ENCODE measurements around the gene BLVRB.
"Not testable (repeated sequence)": the region's sequence is repeated elsewhere in the genome, so short reads cannot be mapped to it uniquely, and the experiment has no call there.

The BLVRB gene

DNA sequence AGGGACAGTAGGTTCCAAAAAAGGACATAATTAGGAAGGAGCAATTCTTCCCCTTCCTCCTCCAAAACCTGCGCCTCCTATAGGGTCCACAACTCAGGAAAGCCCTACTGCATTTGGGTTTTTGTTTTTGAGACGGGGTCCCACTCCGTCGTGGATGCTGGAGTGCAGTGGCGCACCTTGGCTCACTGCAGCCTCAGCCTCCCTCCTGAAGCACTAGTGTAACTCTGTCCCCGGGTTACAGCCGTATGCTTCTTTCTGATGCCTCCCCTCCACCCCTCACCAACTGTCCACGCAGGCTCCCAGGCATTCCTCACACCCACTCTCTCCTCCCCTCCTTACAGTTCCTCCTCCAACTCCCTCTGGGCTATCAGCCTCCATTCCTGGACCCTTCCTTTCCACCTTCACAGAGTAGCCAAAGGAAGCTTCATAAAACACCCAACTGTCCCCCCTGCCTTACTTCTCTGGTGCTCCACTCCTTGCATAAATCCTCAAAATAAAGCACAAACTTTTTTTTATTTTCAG, 19.2 kb downstream of the BLVRB start:
- H3K27ac Mint-ChIP-seq: no peak overlapping the region
- no peak for ATAC-seq
- H3K4me3 Mint-ChIP-seq: no peak overlapping the region
- no peaks in the 10 kb centered on the region for H3K27me3 Mint-ChIP-seq
- no peaks in the 10 kb centered on the region for H3K9me3 Mint-ChIP-seq
- peaks cover 17% of the 10 kb centered on the region for H3K36me3 Mint-ChIP-seq
- peaks cover 20% of the 10 kb centered on the region for H3K4me1 Mint-ChIP-seq

DNA sequence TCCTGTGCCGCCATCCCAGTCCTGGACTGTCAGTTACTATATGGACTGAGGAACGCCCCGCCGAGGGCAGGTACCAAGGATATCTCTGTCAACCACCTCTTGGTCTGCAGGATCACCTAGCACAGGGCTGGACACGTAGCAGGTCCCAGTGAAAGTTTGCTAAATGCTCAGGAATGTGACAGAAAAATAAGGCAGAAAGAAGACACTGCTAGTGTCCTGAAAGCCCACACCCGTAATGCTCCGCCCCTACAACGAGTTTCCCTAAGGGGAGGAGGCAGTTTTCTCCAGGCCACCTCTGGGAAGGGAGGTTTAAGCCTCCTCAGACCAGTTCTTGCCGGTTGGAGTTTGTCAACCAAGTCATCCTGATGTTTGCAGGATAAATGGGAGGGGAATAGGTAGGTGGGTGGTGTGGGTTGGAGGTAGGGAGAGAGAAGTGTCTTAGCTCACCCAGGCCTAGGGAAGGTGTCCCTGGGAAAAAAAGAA, 19.7 kb downstream of the BLVRB start:
- H3K36me3 Mint-ChIP-seq: peaks cover 17% of the 10 kb centered on the region
- peak overlapping the region; percentile 58 for H3K4me3 Mint-ChIP-seq
- no peak for ATAC-seq
- H3K27ac Mint-ChIP-seq: no peak overlapping the region
- no peaks in the 10 kb centered on the region for H3K27me3 Mint-ChIP-seq
- peaks cover 20% of the 10 kb centered on the region for H3K4me1 Mint-ChIP-seq
- H3K9me3 Mint-ChIP-seq: no peaks in the 10 kb centered on the region

GRCh38 chr19:40444825-40445312, 20.7 kb downstream of the BLVRB start:
- Mint-ChIP-seq H3K27me3 (no peaks in the 10 kb centered on the region), H3K36me3 (peaks cover 17% of the 10 kb centered on the region), H3K4me1 (peaks cover 20% of the 10 kb centered on the region), H3K27ac (peak overlapping the region; percentile 97), H3K9me3 (no peaks in the 10 kb centered on the region), H3K4me3 (peak overlapping the region; percentile 97)
- ATAC-seq: no peak

DNA sequence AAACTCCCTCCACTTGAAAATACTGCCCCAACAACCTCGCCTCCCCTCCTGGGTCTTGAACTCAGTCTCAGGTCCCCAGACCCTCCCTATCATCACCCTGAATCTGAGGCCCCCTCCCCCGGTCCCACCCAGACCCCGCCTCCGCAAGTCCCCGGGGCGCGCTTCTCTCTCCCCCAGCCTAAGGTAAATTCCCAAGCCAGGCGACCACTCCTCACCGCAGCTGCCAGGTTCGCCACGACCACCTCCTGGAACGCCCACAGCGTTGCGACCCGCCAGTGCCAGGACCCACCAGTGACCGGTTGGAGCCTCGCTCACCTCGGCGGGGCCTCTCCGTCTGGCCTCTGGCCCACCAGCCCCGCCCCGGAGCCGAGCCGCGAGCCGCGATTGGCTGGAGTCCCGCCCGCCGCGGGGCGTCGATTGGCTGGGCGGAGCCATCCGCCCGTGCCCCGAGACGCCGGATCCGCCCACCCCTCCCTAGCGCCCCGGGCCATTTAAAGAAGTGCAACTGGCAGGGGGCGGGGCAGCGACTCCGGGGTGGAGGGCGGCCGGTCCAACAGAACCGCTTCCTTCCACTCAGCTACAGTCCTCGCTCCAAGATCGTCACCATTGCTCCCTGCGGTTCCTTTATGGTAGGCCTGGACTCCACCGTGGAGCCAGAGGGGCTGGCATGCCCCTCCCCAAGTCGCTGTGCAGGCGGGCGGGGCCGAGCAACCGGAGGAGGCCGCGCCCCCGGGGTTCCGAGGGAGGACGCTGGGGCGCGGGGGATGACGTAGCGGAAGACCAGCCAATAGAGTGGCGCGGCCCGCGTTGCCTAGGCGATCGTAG, 21.3 kb downstream of the BLVRB start, which contains the start of gene SERTAD3:
SERTAD3 (minus strand) TSS at position 336 of the 825 bp plus-strand sequence. CDS start 2,255 bp downstream, outside the sequence.
- H3K4me3 Mint-ChIP-seq: peak within 1 kb of the TSS; percentile 97
- peak; percentile 90 for ATAC-seq
- H3K36me3 Mint-ChIP-seq: peaks cover 11% of the 10 kb centered on the region
- H3K27ac Mint-ChIP-seq: peak within 1 kb of the TSS; percentile 97
- H3K4me1 Mint-ChIP-seq: peaks cover 27% of the 10 kb centered on the region
- no peaks in the 10 kb centered on the region for H3K27me3 Mint-ChIP-seq
- H3K9me3 Mint-ChIP-seq: no peaks in the 10 kb centered on the region

DNA sequence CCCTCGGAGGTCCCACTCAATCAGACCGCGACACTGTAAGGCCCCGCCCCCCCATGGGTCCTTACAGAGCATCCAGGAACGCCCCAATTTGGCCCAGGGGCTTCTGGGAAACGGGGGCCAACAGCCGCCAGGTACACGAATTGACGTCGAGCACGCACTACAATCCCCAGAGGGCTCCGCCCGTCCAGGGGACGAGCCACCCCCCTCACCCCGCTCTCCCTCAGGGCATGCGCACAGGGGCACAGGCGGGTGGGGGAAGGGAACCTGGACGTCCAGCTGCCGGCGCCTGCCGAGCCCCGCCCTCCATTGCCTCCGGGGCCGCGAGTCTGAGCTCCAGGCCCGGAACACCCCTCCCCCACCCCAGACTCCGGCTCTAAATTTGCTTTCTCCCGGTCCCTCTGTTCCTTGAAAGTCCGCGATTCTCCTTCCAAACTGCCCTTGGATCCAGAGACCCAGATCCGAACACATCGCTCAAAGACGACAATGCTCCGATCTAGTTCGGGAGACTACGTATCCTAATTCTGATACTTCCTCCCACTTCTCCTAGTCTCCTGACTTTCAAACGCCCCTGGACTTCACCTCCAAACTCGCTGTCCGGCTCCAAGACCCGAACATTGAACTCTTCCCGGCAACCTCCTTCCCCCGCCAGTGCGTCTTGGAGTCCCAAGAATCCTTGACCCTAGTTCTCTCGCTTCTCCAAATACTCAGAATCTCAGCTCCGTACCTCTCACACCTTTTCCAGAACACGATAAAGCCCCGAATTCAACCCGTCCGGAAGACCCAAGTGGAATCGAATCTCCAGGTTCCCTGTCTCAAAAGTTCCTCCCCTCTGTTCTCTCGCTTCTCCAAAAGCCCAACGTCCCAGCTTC, 22.2 kb downstream of the BLVRB start:
- H3K4me3 Mint-ChIP-seq: peak overlapping the region; percentile 97

DNA sequence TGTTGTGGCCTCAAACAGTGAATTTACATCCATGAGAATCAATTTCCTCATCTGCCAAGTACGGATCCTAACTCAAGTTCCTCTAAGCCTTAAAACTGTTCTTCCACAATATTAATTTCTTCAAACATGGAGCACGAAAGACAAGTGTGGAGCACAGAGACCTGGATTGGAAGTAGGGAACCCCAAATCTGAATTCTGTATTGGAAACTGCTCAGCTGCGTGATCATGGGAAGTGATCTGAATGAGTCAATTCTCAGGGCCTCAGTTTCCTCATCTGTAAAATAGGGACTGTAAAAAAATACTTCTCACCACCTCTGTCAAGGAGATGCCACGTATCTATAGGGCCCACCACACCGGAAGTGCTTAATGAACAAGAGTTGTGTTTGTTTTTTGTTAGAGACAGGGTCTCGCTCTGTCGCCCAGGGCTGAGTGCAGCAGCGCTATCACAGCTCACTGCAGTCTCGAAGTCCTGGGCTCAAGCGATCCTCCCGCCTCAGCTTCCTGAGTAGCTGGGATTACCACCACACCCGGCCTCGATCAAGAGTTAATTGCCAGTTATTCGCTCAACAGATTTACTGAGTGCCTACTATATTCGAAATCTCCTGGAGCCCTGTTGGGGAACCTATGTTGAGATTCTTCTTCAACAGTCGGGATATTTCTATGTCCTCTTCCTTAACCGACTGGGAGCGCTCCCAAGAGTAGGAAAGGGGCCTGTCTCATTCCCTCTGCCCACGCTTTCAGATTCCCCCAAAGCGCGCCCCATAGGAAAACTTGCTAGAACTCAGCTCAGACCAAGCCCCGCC, 23.0 kb downstream of the BLVRB start:
- H3K4me3 Mint-ChIP-seq: peak overlapping the region; percentile 97
- H3K9me3 Mint-ChIP-seq: no peaks in the 10 kb centered on the region
- no peaks in the 10 kb centered on the region for H3K27me3 Mint-ChIP-seq
- H3K27ac Mint-ChIP-seq: peak overlapping the region; percentile 97
- peaks cover 29% of the 10 kb centered on the region for H3K4me1 Mint-ChIP-seq
- peaks cover 17% of the 10 kb centered on the region for H3K36me3 Mint-ChIP-seq
- ATAC-seq: no peak

More for the DNA sequence above, 22.2 kb downstream of the BLVRB start:
- H3K4me1 Mint-ChIP-seq: peaks cover 29% of the 10 kb centered on the region
- no peaks in the 10 kb centered on the region for H3K9me3 Mint-ChIP-seq
- no peaks in the 10 kb centered on the region for H3K27me3 Mint-ChIP-seq
- peaks cover 13% of the 10 kb centered on the region for H3K36me3 Mint-ChIP-seq
- ATAC-seq: peak; percentile 88
- peak overlapping the region; percentile 97 for H3K27ac Mint-ChIP-seq

DNA sequence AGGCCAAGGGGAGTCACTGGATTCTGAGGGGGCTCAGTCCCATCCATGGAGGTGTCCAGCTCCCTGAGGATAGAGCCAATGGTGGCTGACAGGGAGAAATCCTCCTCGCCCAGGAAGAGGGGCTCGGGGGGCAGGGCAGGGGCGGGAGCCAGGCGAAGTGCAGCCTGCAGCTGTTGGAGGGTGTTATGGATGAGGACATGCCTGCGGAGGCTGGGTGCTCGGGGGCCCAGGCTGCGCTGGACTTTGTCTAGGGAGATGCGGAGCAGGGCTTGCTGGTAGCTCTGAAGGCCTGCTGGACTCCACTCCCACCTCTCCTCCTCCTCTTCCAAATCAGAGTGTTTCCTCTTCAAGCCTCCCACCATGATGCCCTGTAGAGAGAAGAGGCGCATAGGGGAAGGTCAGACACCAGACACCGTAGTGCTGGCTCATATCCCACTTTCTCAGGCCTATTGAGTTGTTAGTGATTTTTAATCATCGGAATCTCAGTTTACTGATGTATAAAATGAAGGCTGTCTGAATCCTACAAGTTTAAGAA, 23.8 kb downstream of the BLVRB start:
- Mint-ChIP-seq H3K27ac (no peak overlapping the region), H3K36me3 (peaks cover 17% of the 10 kb centered on the region), H3K27me3 (no peaks in the 10 kb centered on the region)

DNA sequence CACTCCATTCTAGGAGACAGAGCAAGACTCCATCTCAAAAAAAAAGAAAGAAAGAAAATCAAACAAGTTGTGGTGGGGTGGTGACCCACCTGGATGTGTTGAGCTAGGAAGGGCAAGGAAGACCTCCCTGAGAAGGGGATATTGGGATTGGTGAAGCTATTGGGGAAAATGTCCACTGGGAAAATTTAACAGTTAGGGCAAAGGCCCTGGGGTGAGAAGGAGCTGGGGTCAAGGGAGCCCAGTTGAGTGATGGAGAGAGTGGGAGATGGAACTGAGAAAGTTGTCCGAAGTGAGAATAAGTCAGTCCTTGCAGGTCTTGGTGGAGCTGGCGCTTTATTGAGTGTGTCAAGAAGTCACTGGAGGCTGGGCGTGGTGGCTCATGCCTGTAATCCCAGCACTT, 27.3 kb downstream of the BLVRB start:
- ATAC-seq: no peak
- Mint-ChIP-seq H3K4me3 (no peak overlapping the region), H3K36me3 (peaks cover 11% of the 10 kb centered on the region), H3K27ac (peak overlapping the region; percentile 23), H3K4me1 (peaks cover 46% of the 10 kb centered on the region), H3K9me3 (no peaks in the 10 kb centered on the region), H3K27me3 (no peaks in the 10 kb centered on the region)

More for the DNA sequence above, 23.8 kb downstream of the BLVRB start:
- H3K4me1 Mint-ChIP-seq: peaks cover 29% of the 10 kb centered on the region
- ATAC-seq: no peak
- no peaks in the 10 kb centered on the region for H3K9me3 Mint-ChIP-seq
- peak overlapping the region; percentile 97 for H3K4me3 Mint-ChIP-seq

GRCh38 chr19:40433391-40434216, 31.9 kb downstream of the BLVRB start:
- peak overlapping the region; percentile 78 for H3K4me3 Mint-ChIP-seq
- H3K27me3 Mint-ChIP-seq: no peaks in the 10 kb centered on the region
- H3K9me3 Mint-ChIP-seq: no peaks in the 10 kb centered on the region
- ATAC-seq: peak; percentile 90
- H3K27ac Mint-ChIP-seq: peak overlapping the region; percentile 88
- peaks cover 6% of the 10 kb centered on the region for H3K36me3 Mint-ChIP-seq
- peaks cover 27% of the 10 kb centered on the region for H3K4me1 Mint-ChIP-seq

- Mint-ChIP-seq H3K4me3 (peak overlapping the region; percentile 78), H3K27ac (peak overlapping the region; percentile 88), H3K4me1 (peaks cover 27% of the 10 kb centered on the region)
- ATAC-seq, H3K27me3 Mint-ChIP-seq, H3K9me3 Mint-ChIP-seq, H3K36me3 Mint-ChIP-seq: not testable (repeated sequence)
Measured at GRCh38 chr19:40432760-40433159, 32.8 kb downstream of the BLVRB start.

DNA sequence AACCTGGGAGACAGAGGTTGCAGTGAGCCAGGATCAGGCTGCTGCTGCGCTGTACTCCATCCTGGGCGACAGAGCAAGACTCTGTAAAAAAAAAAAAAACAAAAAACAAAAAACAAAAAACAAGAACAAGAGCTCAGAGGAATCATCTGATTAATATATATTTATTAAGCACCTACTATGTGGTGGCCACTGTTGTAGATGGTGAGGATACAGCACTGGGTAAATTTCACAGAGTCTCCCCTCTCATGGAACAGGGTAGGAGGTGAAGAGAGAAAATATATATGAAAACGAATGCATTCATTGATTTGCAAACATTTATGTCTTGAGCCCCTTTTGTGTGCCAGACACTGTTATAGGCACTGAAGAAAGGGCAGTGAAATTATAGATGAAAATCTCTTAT, 33.8 kb downstream of the BLVRB start:
- Mint-ChIP-seq H3K27ac (no peak overlapping the region), H3K9me3 (no peaks in the 10 kb centered on the region), H3K4me1 (peaks cover 27% of the 10 kb centered on the region), H3K36me3 (no peaks in the 10 kb centered on the region), H3K27me3 (no peaks in the 10 kb centered on the region), H3K4me3 (no peak overlapping the region)
- no peak for ATAC-seq

- H3K36me3 Mint-ChIP-seq, H3K9me3 Mint-ChIP-seq, ATAC-seq, H3K4me3 Mint-ChIP-seq, H3K27ac Mint-ChIP-seq, H3K27me3 Mint-ChIP-seq: not testable (repeated sequence)
- H3K4me1 Mint-ChIP-seq: peaks cover 24% of the 10 kb centered on the region
Measured at GRCh38 chr19:40430242-40430641, 35.3 kb downstream of the BLVRB start.

DNA sequence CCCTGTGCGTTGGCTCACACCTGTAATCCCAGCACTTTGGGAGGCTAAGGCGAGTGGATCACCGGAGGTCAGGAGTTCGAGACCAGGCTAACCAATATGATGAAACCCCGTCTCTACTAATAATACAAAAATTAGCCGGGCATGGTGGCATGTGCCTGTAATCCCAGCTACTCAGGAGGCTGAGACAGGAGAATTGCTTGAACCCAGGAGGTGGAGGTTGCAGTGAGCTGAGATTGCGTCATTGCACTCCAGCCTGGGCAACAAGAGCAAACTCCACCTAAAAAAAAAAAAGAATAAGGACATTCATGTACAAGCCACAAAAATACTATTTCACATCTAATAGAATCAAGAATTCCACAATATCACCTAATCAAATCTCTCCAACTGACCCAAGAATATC, 37.3 kb downstream of the BLVRB start:
- H3K27ac Mint-ChIP-seq, H3K9me3 Mint-ChIP-seq, ATAC-seq, H3K27me3 Mint-ChIP-seq, H3K4me3 Mint-ChIP-seq, H3K36me3 Mint-ChIP-seq: not testable (repeated sequence)
- peaks cover 23% of the 10 kb centered on the region for H3K4me1 Mint-ChIP-seq
